GM12873 (cell line): ENCODE results near the gene NRF1.

Experiments
- TF ChIP-seq, protein P1 (sequence below): IDR thresholded peaks from 2 replicates; pipeline ENCODE4 v1.5.1; 2012; ENCODE audit warnings: low read depth, mild to moderate bottlenecking, moderate library complexity, low read length, control low read depth; ENCODE audit not compliant: insufficient read depth; ENCODE audit errors: missing control alignments

The NRF1 gene

DNA sequence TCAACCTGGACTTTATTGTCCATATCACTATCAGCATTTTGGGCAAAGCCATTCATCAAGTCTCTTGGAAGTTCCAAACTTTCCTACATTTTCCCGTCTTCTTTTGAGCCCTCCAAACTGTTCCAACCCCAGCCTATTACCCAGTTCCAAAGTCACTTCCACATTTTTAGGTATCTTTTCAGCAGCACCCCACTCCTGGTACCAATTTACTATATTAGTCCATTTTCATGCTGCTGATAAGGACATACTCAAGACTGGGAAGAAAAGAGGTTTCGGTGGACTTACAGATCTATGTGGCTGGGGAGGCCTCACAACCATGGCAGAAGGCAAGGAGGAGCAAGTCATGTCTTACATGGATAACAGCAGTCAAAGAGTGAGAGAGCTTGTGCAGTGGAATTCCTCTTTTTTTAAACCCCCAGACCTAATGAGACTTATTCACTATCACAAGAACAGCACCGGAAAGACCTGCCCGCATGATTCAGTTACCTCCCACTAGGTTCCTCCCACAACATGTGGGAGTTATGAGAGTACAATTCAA is 50.2 kb downstream of the NRF1 start:
- TF ChIP-seq, protein P1, sequence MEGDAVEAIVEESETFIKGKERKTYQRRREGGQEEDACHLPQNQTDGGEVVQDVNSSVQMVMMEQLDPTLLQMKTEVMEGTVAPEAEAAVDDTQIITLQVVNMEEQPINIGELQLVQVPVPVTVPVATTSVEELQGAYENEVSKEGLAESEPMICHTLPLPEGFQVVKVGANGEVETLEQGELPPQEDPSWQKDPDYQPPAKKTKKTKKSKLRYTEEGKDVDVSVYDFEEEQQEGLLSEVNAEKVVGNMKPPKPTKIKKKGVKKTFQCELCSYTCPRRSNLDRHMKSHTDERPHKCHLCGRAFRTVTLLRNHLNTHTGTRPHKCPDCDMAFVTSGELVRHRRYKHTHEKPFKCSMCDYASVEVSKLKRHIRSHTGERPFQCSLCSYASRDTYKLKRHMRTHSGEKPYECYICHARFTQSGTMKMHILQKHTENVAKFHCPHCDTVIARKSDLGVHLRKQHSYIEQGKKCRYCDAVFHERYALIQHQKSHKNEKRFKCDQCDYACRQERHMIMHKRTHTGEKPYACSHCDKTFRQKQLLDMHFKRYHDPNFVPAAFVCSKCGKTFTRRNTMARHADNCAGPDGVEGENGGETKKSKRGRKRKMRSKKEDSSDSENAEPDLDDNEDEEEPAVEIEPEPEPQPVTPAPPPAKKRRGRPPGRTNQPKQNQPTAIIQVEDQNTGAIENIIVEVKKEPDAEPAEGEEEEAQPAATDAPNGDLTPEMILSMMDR: no peak

DNA sequence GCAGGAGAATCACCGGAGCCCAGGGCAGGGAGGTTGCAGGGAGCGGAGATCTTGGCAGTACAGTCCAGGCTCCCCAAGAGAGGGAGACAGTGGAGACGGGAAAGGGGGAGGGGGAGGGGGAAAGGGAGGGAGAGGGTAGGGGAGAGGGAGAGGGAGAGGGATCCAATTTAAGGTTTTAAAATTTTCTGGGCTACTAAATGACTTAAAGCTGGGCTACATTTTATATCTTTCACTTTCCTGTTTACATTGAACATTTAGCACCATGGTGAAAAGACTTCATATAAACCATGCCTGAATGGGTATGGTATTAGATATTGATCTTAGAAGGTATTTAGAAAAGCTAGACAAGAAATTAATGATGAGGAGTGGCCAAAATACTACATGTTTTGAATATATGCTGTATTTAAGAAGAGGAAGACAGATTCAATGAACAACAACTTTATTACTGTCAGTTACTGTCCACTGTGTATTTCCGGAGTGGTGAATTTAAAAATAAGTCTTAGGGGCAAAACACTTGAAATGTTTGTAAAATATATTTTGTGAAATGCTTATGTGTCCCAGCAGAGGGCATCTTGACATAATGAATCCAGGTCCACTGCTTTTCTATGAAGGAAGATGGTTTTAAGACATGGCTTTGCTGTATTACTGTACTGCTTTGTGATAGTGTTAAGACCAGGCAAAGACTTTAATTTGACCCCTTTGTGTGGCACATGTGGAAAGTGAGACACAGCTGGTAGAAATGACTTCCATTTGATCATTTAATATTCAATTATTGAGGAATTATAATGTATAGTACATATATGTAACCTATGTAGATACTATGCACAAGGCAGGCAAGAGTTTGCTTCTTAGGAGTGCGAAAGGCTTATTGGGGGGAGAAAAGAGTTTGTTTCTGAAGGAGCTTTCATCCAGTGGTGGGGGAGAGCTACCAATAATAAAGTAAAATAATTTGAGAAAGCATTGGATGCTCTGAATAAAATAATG is 52.8 kb downstream of the NRF1 start:
- TF ChIP-seq, protein P1: peak; percentile 51

DNA sequence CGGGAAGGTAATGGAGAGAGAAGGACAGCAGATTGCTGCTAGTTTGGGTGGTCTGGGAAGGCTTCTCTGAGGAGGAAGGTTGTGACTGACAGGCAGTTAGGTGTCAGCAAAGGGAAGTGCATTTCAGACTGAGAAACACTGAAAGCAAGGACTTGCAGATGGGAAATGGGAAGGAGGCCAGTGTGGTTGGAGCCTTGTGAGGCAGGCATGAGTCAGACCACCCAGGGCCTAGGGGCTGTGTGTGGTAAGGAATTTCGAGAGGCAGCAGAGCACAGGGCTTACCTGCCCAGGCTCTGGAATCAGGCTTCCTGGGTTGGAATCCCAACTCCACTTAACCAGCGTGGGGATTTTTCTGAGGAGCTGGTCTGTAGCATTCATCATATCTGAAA is 53.5 kb downstream of the NRF1 start:
- TF ChIP-seq, protein P1: no peak

DNA sequence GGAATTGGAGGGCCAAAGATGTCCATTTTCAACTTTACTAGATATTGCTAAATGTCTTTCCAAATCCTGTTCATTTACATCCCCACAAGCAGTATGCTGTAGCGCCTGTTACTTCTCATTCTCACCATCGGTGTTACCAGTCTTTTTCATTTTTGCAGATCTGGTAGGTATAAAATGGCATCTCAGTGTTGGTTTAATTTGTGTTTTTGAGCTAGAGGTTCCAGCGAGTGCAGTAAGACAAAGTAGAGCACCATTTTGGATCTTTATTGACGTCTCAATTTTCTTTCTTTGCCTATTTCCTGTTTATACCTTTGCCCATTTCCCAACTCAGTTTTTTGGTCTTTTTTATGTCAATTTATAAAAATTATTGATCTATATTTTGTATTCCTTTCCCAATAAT is 55.6 kb downstream of the NRF1 start:
- TF ChIP-seq, protein P1: no peak

DNA sequence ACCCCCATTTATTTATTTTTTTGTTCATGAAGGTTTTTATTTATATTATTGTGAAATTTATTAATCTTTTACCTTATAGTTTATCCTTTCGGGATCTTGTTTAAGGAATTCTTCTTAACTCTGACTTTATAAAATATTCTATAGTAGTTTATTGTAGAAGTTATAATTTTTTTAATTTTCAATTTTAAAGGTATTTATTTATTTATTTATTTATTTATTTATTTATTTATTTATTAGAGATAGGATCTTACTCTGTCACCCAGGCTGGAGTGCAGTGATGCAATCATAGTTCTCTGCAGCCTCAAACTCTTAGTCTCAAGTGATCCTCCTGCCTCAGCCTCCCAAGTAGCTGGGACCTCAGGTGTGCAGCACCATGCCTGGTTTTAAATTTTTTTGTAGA is 56.0 kb downstream of the NRF1 start:
- TF ChIP-seq, protein P1: no peak

DNA sequence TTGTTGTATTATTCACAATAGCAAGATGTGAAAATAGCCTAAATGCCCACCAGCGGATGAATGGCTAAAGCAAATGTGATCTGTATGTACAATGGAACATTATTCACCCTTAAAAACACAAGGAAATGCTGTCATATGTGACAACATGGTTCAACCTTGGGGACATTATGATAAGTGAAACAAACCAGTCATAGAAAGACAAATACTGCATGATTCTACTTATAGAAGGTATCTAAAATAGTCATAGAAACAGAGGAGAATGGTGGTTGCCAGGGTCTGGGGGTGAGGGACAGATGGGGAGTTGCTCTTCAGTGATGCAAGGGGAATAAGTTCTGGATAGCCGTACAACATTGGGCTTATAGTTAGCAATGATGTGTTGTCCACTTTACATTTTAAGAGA is 58.4 kb downstream of the NRF1 start:
- TF ChIP-seq, protein P1: no peak

DNA sequence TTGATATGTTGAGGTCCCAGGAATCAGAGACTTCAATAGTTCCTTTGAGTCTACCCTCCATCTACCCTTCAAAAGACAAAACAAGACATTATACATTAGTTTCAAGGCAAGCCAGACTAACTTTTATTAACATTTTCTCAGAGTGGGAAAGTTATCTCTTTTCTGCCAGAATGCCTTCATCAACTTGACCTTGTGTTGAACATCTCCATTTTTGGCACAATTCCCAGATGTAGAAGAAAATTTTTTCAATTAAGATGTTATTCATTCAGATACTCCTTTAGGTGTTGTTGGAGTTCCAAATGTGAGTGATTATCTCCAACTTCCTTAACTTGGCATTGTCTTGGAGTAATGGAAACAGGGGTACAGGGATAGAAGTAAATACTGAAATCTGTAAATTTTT is 59.1 kb downstream of the NRF1 start:
- TF ChIP-seq, protein P1: no peak
